Renal cortex interstitium (tissue), 11 donors: ENCODE measurements around the gene GRP. TPM values are rescaled to one million over a fixed set of nuclear protein-coding genes. Genes with fewer than 3 reads are reported as not detected.
"Not testable (repeated sequence)": the region's sequence is repeated elsewhere in the genome, so short reads cannot be mapped to it uniquely, and the experiment has no call there.

Source experiments
- DNase-seq, 11 donors: peaks; one replicate each; pipeline ENCODE4 v3.0.0-alpha.2; 2013; ENCODE audit warnings: low read depth in 9 of 11, low spot score in 4 of 11; ENCODE audit errors: extremely low read depth in 1 of 11
- polyA plus RNA-seq, 3 donors: library from polyadenylated mRNA; unstranded; fragments of 120-200 nt; gene quantifications; one replicate each; pipeline ENCODE4 v1.2.1, GENCODE V29; 2013; ENCODE audit not compliant: insufficient read length in 3 of 3

Gene GRP
- polyA plus RNA-seq, 3 donors: 0.80 to 1.1 TPM; not detected in 1

DNA sequence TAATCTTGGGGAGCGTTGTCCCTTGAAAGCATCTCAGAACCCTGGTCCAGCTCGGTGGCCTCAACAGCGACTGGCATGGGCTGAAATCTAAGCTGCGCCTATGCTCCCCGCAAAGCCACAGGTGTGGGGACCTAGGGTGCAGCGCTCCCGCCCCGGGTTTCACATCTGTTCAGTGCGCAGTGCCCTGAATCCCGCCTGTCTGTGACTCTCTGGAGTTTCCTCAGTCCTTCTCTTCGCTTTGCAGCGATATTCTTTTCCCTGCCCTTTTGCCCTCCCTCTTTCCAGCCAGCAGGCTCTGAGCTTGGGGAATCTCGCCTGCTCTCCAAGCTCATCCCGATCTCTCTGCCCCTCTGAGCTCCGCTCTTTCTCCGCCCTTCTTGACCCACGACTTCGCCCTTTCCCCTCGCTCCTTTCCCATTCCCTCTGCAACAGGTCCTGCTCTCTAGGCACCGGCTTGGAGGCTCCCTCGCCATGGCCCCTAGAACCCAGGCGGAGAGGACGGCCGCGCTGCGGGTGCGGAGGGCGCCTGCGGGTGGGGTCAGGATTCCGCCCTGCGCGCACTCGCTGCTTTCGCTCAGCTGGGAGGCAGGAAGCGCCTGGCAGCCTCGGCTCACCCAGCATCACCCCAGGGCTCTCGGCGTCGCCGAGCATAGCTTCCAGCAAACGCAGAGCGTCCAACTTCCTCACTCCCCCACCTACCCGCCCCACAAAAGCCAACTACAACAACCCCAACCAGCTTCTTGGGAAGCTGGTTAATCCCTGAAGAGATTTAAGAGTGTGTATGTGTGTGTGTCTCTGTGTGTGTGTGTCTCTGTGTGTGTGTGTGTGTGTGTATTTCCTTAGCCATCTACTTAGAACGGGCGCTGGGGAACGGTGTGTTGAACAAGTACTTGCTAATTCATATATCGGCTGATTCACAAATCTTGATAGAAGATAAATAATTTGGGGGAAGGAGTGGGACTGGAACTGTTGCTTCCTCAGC, 1.1 kb downstream of the GRP start:
- DNase-seq: no peak

DNA sequence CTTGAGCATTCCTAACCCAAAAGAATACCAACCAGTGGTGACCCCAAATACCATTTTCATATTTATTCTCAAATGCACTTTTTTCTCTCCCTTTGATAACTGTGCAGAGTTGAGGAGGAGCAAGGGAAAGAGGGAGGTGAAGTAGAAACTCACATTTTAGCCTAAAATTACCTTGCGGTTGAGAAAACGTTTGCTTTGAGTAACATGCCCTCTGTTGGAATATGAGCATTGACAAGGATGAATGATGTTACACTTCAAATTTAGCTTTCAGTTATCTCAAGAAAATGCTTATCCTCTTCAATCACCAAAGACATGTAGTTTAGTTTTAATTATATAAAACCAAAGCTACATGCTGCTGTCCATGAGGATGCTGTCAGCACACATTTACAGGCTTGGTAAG, 2.4 kb downstream of the GRP start:
- DNase-seq: no peak

DNA sequence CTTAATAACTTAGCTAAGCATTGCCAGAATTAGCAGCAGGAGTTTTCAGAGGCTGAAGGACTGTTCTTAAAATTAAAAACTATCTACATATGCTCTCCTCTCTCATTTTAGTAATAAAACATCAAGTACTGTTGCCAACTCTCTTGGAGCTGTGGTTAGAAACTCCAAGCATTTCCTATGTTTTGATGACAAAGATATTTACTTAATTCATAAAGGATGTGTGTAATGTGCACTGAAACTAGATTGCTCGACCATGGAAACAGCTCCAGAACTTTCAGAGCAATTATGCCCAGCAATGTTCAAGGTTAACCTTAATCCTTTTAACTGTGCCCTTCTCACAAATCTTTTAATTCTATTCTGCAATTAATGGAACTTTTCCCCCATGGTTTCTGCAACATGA, 8.4 kb downstream of the GRP start:
- DNase-seq: peak in 1 of 11 donors; percentile 24

DNA sequence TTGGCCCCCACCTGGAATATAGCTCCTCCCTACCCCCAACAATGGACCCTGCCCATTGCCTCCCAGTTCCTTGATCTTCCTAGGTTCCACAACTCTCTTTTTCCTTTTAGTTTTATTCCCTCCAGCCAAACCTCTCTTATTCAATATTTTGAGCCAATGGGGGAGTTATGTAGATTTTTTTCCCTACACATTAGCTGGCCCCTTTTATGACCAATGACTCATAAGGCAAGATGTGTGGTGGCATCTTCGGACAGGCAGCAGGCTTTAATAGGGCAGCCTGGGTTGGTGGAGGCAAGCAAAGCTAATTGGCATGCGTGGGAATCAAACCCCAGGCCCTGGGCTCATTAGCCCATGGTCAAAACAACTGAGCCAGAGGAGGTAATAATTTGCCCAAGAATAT, 9.2 kb downstream of the GRP start:
- no peak for DNase-seq

DNA sequence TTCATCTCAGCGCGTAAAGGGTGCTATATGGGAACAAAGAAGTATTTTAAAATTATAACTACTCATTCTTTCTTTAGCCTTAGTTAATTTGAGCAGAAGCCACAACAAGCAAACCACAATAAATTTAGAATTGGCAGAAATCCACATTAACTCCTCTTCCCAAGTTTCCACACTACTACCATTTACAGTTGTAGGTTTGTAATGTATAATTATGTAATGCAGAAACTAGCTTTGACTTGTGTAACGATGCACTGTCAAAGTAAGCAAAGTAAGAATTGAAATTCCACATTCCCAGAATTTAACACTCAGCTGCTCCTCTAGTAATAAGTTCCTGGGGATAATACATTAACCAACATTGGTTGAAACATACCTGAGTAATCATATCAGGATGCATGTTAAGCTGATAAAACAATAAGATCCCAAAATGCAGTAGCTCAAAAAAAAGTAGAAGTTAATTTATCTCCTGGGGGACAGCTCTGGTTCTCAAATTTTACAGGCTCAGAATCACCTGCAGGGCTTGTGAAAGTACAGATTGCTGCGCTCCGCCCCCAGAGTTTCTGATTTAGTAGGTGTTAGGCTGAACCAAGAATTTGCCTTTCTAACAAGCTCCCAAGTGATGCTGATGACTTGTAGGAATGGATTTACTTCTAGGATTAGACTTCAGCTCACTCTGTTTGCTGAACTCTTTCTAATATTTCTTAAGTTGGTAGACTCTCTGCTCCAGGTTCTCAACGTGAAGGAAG, 9.9 kb downstream of the GRP start:
- DNase-seq: no peak

DNA sequence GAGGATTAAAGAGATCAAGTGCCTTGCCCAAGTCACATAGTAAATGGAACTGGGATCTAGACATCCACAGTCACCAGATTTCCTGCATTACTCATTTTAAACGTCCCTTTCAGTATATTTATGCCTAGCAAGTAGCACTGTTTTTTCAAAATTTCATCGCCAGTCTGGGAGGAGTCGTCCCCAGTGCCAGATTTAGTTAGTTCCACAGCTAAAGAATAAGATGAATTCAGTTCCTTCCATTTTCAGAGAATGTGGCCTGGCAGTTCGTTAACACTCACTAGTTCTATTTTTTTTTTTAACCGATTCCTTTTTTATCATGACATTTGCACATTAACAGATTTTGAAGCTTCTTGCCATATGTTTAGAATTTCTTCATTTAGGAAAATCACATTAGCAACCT, 11.2 kb downstream of the GRP start:
- DNase-seq: no peak

DNA sequence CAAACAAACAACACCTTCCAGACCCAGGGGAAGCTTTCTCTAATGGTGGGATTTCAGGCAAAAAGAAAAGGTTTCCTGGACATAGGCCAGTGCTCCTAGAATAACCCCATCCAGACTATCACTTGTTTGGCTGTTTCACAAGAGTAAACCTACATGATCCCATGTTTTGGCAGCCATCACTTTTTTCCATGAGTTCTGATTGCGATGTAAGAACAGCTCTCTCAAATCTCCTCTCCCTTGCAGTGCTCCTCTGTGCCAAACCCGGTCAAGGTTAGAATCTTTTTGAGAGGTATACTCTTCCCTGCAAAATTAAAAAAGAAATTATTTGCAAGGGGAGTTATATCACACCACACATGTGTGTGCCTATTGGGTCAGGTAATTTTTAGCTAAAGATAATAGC, 11.9 kb downstream of the GRP start:
- no peak for DNase-seq

DNA sequence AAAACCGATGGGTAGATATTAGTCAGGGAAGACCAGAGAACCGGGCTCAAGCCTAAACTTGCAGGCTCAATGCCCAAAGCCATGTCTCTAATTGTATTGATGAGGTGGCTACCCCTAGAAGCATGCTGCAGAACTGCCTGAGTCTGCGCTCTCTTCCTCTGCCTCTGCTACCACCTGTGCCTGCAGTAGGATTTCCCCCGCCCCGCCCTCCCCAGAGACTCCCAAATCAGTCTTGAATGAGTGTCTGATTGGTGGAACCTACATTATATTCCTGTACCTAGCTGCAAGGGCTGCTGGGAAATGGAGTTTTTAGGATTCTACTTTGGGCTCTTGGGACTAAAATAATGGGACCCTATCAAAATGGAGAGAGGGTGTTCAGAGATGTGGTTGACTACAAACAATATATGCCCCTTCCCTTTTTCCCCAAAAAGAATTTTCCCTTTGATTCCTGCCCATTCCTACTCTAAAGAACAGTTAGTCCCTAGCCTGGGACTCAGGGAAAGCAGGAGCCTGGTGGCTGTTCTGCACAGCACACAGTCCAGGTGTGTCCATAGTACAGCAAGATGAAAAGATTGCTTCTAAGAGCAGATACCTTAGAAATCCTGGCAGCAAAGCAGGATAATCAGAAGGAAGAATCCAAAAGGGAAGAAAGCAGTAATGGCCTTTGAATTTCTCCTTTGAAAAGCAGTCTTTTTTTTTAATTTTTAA, 12.5 kb downstream of the GRP start:
- DNase-seq: no peak

DNA sequence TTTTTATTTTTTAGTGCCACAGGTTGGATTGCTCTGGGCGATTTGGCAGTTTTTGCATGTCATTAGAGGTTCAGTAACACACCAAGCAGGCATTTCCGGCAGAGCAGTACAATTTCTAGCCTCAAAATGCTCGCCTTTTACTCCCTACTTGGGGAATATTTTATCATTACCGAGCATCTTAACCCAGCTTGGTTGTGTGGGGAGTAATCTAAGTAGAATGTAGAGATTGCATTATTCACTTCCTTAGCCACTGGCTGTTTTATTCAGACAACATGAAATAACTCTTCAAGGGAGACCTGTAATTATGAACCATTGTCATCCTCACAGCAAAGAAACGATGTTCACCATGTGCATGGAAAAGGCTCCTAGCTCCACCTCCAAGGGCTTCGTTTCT, 13.1 kb downstream of the GRP start:
- no peak for DNase-seq

DNA sequence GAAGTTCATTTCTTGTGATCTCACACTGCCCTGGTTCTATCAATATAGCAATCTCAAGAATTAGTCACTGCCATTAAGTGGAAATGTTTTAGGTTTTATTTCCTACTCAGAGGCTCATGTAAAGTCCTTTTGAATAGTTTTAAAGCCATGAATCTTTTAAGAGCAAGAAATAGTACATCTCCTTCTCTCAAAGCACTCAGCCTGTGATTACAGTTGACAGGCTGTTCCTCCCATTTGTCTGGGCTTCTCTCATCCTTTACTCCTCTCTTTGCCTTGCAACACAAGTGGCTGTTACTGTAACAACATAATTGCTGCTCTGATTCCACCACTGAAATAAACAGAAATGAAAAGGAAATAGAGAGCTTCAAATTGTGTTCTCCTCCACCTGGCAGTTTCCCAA, 18.4 kb downstream of the GRP start:
- no peak for DNase-seq

DNA sequence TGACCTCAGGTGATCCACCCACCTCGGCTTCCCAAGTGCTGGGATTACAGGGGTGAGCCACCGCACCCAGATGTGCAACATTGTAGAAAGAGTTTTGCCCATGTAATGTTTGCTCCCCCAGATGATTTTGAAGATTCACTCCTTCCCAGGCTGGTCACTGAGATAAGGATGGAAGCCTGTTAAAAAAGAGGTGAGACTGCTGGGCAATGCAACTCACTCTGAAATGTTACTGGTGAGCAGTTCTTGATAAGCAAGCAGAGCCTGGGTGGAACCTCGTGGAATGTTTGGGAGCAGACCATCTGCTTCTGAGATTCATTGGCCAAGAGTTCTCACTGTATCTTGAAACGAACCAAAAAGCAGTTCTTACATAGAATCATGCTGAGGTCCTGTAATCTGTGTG, 19.7 kb downstream of the GRP start:
- DNase-seq: no peak

DNA sequence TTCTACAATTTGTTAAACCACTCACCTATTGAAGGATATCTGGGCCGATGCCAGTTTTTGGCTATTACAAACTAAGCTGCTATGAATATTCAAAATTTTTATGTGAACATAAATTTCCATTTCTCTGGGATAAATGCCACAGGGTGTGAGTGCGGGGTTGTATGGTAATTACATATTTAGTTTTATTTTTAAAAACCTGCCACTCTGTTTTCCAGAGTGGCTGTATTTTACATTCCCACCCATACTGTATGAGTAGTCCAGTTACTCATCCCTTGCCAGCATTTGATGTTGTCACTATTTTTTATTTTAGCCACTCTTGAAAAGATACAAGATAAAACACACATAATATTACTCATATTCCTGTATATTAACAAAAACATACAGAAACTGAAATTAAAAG, 22.9 kb downstream of the GRP start:
- no peak for DNase-seq

DNA sequence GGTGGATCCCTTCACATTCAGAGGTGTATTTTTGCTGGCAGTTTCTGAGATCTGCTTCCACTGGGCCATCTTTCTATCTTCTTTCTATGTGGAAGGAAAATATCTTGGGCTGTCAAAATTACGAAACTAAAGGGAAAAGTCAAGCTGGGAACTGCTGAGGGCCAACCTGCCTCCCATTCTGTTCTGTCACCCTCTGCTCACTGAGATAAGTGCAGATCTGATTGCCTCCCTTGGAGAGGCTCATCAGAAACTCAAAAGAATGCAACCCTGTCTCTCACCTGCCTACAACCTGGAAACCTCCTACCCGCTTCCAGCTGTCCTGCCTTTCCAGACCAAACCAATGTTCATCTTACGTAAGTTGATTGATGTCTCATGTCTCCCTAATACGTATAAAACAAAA, 26.8 kb downstream of the GRP start:
- DNase-seq: no peak

DNA sequence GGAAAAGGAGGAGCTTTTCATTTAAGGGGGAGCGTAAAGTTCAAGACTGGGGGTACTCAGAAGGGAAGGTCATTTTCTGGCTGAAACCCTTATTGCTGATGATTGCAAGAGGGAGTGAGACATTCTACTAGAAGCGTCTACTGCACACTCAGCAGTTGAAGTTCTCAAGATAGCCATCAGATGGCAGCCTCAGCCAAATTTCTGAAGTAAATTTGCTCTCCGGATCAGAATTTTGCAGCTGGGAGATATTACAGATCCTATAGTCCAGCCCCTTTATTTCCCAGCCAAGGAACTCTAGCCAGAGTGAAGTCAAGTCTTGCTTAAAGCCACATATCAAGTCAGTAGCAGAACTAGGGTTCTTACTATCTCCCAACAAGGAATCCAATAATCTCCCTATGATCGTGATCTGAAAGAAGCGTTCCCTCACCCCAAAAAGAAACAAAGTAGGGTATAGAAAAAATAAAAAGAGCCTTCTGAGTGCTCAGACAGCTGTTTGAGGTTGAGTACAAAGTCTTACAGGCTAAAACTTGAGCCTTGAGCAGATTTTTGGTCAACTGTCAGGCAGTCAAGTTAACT, 29.3 kb downstream of the GRP start:
- peak in 10 of 11 donors; percentile 53 to 85 (median 69) for DNase-seq

DNA sequence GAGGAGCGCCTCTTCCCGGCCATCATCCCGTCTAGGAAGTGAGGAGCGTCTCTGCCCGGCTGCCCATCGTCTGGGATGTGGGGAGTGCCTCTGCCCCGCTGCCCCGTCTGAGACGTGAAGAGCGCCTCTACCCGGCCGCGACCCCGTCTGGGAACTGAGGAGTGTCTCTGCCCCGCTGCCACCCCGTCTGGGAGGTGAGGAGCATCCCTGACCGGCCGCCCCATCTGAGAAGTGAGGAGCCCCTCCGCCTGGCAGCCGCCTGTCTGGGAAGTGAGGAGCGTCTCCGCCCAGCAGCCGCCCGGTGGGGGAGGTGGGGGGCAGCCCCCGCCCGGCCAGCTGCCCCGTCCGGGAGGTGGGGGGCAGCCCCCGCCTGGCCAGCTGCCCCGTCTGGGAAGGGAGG, 35.5 kb downstream of the GRP start:
- not testable (repeated sequence) for DNase-seq

DNA sequence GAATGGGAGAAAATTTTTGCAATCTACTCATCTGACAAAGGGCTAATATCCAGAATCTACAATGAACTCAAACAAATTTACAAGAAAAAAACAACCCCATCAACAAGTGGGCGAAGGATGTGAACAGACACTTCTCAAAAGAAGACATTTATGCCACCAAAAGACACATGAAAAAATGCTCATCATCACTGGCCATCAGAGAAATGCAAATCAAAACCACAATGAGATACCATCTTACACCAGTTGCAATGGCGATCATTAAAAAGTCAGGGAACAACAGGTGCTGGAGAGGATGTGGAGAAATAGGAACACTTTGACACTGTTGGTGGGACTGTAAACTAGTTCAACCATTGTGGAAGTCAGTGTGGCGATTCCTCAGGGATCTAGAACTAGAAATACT, 41.9 kb downstream of the GRP start:
- not testable (repeated sequence) for DNase-seq

DNA sequence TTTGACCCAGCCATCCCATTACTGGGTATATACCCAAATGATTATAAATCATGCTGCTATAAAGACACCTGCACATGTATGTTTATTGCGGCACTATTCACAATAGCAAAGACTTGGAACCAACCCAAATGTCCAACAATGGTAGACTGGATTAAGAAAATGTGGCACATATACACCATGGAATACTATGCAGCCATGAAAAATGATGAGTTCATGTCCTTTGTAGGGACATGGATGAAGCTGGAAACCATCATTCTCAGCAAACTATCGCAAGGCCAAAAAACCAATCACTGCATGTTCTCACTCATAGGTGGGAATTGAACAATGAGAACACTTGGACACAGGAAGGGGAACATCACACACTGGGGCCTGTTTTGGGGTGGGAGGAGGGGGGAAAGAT, 42.3 kb downstream of the GRP start:
- not testable (repeated sequence) for DNase-seq

DNA sequence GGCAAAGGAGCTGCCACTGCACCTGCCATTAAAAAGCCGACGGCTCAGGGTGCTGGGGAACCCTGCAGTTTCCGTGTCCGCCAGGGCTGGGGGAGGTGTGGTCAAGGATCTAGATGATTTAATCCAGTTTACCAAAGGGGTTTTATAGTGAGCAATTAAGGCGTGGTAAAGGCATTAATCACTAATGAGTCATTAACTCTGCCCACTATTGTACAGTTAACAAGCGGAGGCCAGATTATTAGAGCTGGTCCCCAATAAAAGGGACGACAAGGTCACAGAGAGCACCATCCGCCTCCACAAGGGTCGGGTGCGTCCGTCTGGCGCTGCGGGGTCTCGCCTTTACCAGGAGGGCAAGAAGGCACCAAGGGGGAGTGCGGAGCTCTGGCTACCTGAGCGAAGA, 43.7 kb downstream of the GRP start:
- no peak for DNase-seq

DNA sequence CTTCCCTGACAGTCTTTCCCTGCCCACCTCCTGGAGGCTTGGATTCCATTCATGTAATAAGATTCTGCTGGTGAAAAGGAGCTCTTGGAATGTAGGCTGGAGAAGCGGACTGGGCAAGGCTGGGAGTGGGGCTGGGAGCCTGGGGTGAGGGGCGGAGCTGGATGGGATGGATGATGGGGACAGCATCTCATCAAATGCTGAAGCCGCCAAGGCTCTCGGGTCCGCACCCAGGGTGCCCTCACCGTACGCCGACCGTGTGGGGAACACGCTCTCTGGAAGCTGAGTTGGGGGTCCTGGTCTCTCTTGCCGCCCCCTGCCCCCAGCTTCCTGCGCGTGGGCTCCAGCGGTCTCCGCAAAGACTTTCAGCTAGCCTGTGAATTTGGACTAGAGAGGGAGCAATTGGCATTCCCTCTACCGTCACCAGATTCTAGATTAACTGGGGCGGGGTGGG, 44.2 kb downstream of the GRP start:
- no peak for DNase-seq
